ENCODE results near the gene TMEM244. TPM values are rescaled to one million over a fixed set of nuclear protein-coding genes. Genes with fewer than 3 reads are reported as not detected.

TMEM244 gene
- total RNA-seq (not detected), polyA plus RNA-seq (not detected)
- long read RNA-seq, donor 1, result 0 reads
- long read RNA-seq, donor 2, result 0 reads
- long read RNA-seq, donor 3, result 0 reads
- long read RNA-seq, donor 4, result 0 reads
- long read RNA-seq, donor 5, result 0 reads
- long read RNA-seq, donor 6, result 0 reads
- long read RNA-seq, donor 7, result 0 reads
- long read RNA-seq, donor 8, result 0 reads
- long read RNA-seq, donor 9, result 0 reads
- long read RNA-seq, donor 10, result 0 reads

GRCh38 chr6:129860908-129861665 is at the start of gene TMEM244:
Gene TMEM244, minus strand, starts transcription at chr6:129861315. Its CDS starts 127 bp downstream, at chr6:129861188.
- Histone ChIP-seq H3K4me3 (ENCODE audit: low read length in 2 of 2) (peak within 1 kb of the TSS; percentile 3 to 38), H3K27me3 (ENCODE audit: control insufficient read depth in 2 of 2, insufficient read depth in 1 of 2, low read length in 1 of 2) (no peaks in the 10 kb centered on the region), H3K9me3 (ENCODE audit: control insufficient read depth in 2 of 2, insufficient read depth in 1 of 2, low read length in 1 of 2) (no peaks in the 10 kb centered on the region), H3K4me1 (ENCODE audit: control insufficient read depth in 2 of 2, insufficient read depth in 2 of 2, low read length in 2 of 2) (peaks cover 3 to 7% of the 10 kb centered on the region in 2 donors), H3K36me3 (ENCODE audit: control insufficient read depth in 2 of 2, insufficient read depth in 2 of 2, low read length in 1 of 2) (no peaks in the 10 kb centered on the region), H3K27ac (ENCODE audit: low read depth in 1 of 2, low read length in 1 of 2) (peak within 1 kb of the TSS; percentile 58 to 71)
- WGBS, result 84% methylated on average over 14 of the region's 14 CpGs
- peak in 5 of 9 donors; percentile 14 to 36 (median 17) for DNase-seq (ENCODE audit: low read depth in 6 of 9, low spot score in 9 of 9)

- no peak for DNase-seq (ENCODE audit: low read depth in 6 of 9, low spot score in 9 of 9)
- no peak overlapping the region for H3K4me3 ChIP-seq (ENCODE audit: low read length in 2 of 2)
- H3K36me3 ChIP-seq (ENCODE audit: control insufficient read depth in 2 of 2, insufficient read depth in 2 of 2, low read length in 1 of 2), result no peaks in the 10 kb centered on the region
- no peak overlapping the region for H3K27ac ChIP-seq (ENCODE audit: low read depth in 1 of 2, low read length in 1 of 2)
- H3K27me3 ChIP-seq (ENCODE audit: control insufficient read depth in 2 of 2, insufficient read depth in 1 of 2, low read length in 1 of 2), result no peaks in the 10 kb centered on the region
- no peaks in the 10 kb centered on the region for H3K4me1 ChIP-seq (ENCODE audit: control insufficient read depth in 2 of 2, insufficient read depth in 2 of 2, low read length in 2 of 2)
- H3K9me3 ChIP-seq (ENCODE audit: control insufficient read depth in 2 of 2, insufficient read depth in 1 of 2, low read length in 1 of 2), result no peaks in the 10 kb centered on the region
Observed at GRCh38 chr6:129908858-129909257, 47.7 kb upstream of the TMEM244 start.

- Histone ChIP-seq H3K36me3 (ENCODE audit: control insufficient read depth in 2 of 2, insufficient read depth in 2 of 2, low read length in 1 of 2) (no peaks in the 10 kb centered on the region), H3K27me3 (ENCODE audit: control insufficient read depth in 2 of 2, insufficient read depth in 1 of 2, low read length in 1 of 2) (no peaks in the 10 kb centered on the region), H3K27ac (ENCODE audit: low read depth in 1 of 2, low read length in 1 of 2) (no peak overlapping the region), H3K4me1 (ENCODE audit: control insufficient read depth in 2 of 2, insufficient read depth in 2 of 2, low read length in 2 of 2) (no peaks in the 10 kb centered on the region), H3K9me3 (ENCODE audit: control insufficient read depth in 2 of 2, insufficient read depth in 1 of 2, low read length in 1 of 2) (no peaks in the 10 kb centered on the region), H3K4me3 (ENCODE audit: low read length in 2 of 2) (no peak overlapping the region)
- DNase-seq (ENCODE audit: low read depth in 6 of 9, low spot score in 9 of 9), result no peak
- 98% methylated on average over 2 of the region's 2 CpGs for WGBS
Observed at GRCh38 chr6:129908356-129908755, 47.2 kb upstream of the TMEM244 start.

- 95% methylated on average over 3 of the region's 3 CpGs for WGBS
- no peak overlapping the region for H3K4me3 ChIP-seq (ENCODE audit: low read length in 2 of 2)
- no peaks in the 10 kb centered on the region for H3K36me3 ChIP-seq (ENCODE audit: control insufficient read depth in 2 of 2, insufficient read depth in 2 of 2, low read length in 1 of 2)
- H3K27ac ChIP-seq (ENCODE audit: low read depth in 1 of 2, low read length in 1 of 2), result no peak overlapping the region
- no peaks in the 10 kb centered on the region for H3K9me3 ChIP-seq (ENCODE audit: control insufficient read depth in 2 of 2, insufficient read depth in 1 of 2, low read length in 1 of 2)
- no peaks in the 10 kb centered on the region for H3K4me1 ChIP-seq (ENCODE audit: control insufficient read depth in 2 of 2, insufficient read depth in 2 of 2, low read length in 2 of 2)
- H3K27me3 ChIP-seq (ENCODE audit: control insufficient read depth in 2 of 2, insufficient read depth in 1 of 2, low read length in 1 of 2), result no peaks in the 10 kb centered on the region
- no peak for DNase-seq (ENCODE audit: low read depth in 6 of 9, low spot score in 9 of 9)
Observed at GRCh38 chr6:129906515-129907077, 45.5 kb upstream of the TMEM244 start.

GRCh38 chr6:129903082-129903481 is 42.0 kb upstream of the TMEM244 start:
- Histone ChIP-seq H3K4me1 (ENCODE audit: control insufficient read depth in 2 of 2, insufficient read depth in 2 of 2, low read length in 2 of 2) (no peaks in the 10 kb centered on the region), H3K36me3 (ENCODE audit: control insufficient read depth in 2 of 2, insufficient read depth in 2 of 2, low read length in 1 of 2) (no peaks in the 10 kb centered on the region), H3K27me3 (ENCODE audit: control insufficient read depth in 2 of 2, insufficient read depth in 1 of 2, low read length in 1 of 2) (no peaks in the 10 kb centered on the region), H3K27ac (ENCODE audit: low read depth in 1 of 2, low read length in 1 of 2) (no peak overlapping the region), H3K9me3 (ENCODE audit: control insufficient read depth in 2 of 2, insufficient read depth in 1 of 2, low read length in 1 of 2) (no peaks in the 10 kb centered on the region), H3K4me3 (ENCODE audit: low read length in 2 of 2) (no peak overlapping the region)
- DNase-seq (ENCODE audit: low read depth in 6 of 9, low spot score in 9 of 9), result no peak

- H3K27me3 ChIP-seq (ENCODE audit: control insufficient read depth in 2 of 2, insufficient read depth in 1 of 2, low read length in 1 of 2), result no peaks in the 10 kb centered on the region
- H3K4me3 ChIP-seq (ENCODE audit: low read length in 2 of 2), result no peak overlapping the region
- no peak overlapping the region for H3K27ac ChIP-seq (ENCODE audit: low read depth in 1 of 2, low read length in 1 of 2)
- DNase-seq (ENCODE audit: low read depth in 6 of 9, low spot score in 9 of 9), result no peak
- H3K36me3 ChIP-seq (ENCODE audit: control insufficient read depth in 2 of 2, insufficient read depth in 2 of 2, low read length in 1 of 2), result no peaks in the 10 kb centered on the region
- H3K9me3 ChIP-seq (ENCODE audit: control insufficient read depth in 2 of 2, insufficient read depth in 1 of 2, low read length in 1 of 2), result no peaks in the 10 kb centered on the region
- H3K4me1 ChIP-seq (ENCODE audit: control insufficient read depth in 2 of 2, insufficient read depth in 2 of 2, low read length in 2 of 2), result no peaks in the 10 kb centered on the region
- 100% methylated on average over 1 of the region's 1 CpG for WGBS
Observed at GRCh38 chr6:129902681-129903080, 41.6 kb upstream of the TMEM244 start.

GRCh38 chr6:129901910-129902309 is 40.8 kb upstream of the TMEM244 start:
- Histone ChIP-seq H3K27me3 (ENCODE audit: control insufficient read depth in 2 of 2, insufficient read depth in 1 of 2, low read length in 1 of 2) (no peaks in the 10 kb centered on the region), H3K4me3 (ENCODE audit: low read length in 2 of 2) (no peak overlapping the region), H3K27ac (ENCODE audit: low read depth in 1 of 2, low read length in 1 of 2) (no peak overlapping the region), H3K36me3 (ENCODE audit: control insufficient read depth in 2 of 2, insufficient read depth in 2 of 2, low read length in 1 of 2) (no peaks in the 10 kb centered on the region), H3K9me3 (ENCODE audit: control insufficient read depth in 2 of 2, insufficient read depth in 1 of 2, low read length in 1 of 2) (no peaks in the 10 kb centered on the region), H3K4me1 (ENCODE audit: control insufficient read depth in 2 of 2, insufficient read depth in 2 of 2, low read length in 2 of 2) (no peaks in the 10 kb centered on the region)
- no peak for DNase-seq (ENCODE audit: low read depth in 6 of 9, low spot score in 9 of 9)

GRCh38 chr6:129895692-129896091 is 34.6 kb upstream of the TMEM244 start:
- no peaks in the 10 kb centered on the region for H3K27me3 ChIP-seq (ENCODE audit: control insufficient read depth in 2 of 2, insufficient read depth in 1 of 2, low read length in 1 of 2)
- no peaks in the 10 kb centered on the region for H3K4me1 ChIP-seq (ENCODE audit: control insufficient read depth in 2 of 2, insufficient read depth in 2 of 2, low read length in 2 of 2)
- DNase-seq (ENCODE audit: low read depth in 6 of 9, low spot score in 9 of 9), result no peak
- H3K9me3 ChIP-seq (ENCODE audit: control insufficient read depth in 2 of 2, insufficient read depth in 1 of 2, low read length in 1 of 2), result no peaks in the 10 kb centered on the region
- H3K4me3 ChIP-seq (ENCODE audit: low read length in 2 of 2), result no peak overlapping the region
- no peak overlapping the region for H3K27ac ChIP-seq (ENCODE audit: low read depth in 1 of 2, low read length in 1 of 2)
- no peaks in the 10 kb centered on the region for H3K36me3 ChIP-seq (ENCODE audit: control insufficient read depth in 2 of 2, insufficient read depth in 2 of 2, low read length in 1 of 2)

- no peaks in the 10 kb centered on the region for H3K36me3 ChIP-seq (ENCODE audit: control insufficient read depth in 2 of 2, insufficient read depth in 2 of 2, low read length in 1 of 2)
- H3K9me3 ChIP-seq (ENCODE audit: control insufficient read depth in 2 of 2, insufficient read depth in 1 of 2, low read length in 1 of 2), result no peaks in the 10 kb centered on the region
- H3K27ac ChIP-seq (ENCODE audit: low read depth in 1 of 2, low read length in 1 of 2), result no peak overlapping the region
- H3K4me1 ChIP-seq (ENCODE audit: control insufficient read depth in 2 of 2, insufficient read depth in 2 of 2, low read length in 2 of 2), result no peaks in the 10 kb centered on the region
- DNase-seq (ENCODE audit: low read depth in 6 of 9, low spot score in 9 of 9), result no peak
- 94% methylated on average over 3 of the region's 3 CpGs for WGBS
- no peaks in the 10 kb centered on the region for H3K27me3 ChIP-seq (ENCODE audit: control insufficient read depth in 2 of 2, insufficient read depth in 1 of 2, low read length in 1 of 2)
- no peak overlapping the region for H3K4me3 ChIP-seq (ENCODE audit: low read length in 2 of 2)
Observed at GRCh38 chr6:129894921-129895320, 33.8 kb upstream of the TMEM244 start.

Measured in thymus (tissue), 14 donors.